Astrocyte of the hippocampus (primary cell): ENCODE data around the gene NFIB.

ENCODE experiments used
- DNase-seq: peaks from one replicate; pipeline ENCODE4 v3.0.0; 2011; ENCODE audit warnings: low read depth, low spot score

NFIB gene

GRCh38 chr9:14307989-14308852 lies 5.7 kb downstream of the NFIB start:
- DNase-seq: peak; percentile 81

GRCh38 chr9:14306672-14307660 lies 7.0 kb downstream of the NFIB start:
- peak; percentile 67 for DNase-seq

GRCh38 chr9:14306188-14306587 lies 7.8 kb downstream of the NFIB start:
- peak; percentile 18 for DNase-seq

GRCh38 chr9:14304259-14304658 lies 9.7 kb downstream of the NFIB start:
- peak; percentile 46 for DNase-seq

GRCh38 chr9:14303521-14303920 lies 10.4 kb downstream of the NFIB start:
- DNase-seq: peak; percentile 58

GRCh38 chr9:14303100-14303499 lies 10.8 kb downstream of the NFIB start:
- DNase-seq: peak; percentile 35

GRCh38 chr9:14302405-14302804 lies 11.5 kb downstream of the NFIB start:
- peak; percentile 41 for DNase-seq

GRCh38 chr9:14301583-14302021 lies 12.3 kb downstream of the NFIB start:
- DNase-seq: peak; percentile 19

GRCh38 chr9:14301006-14301405 lies 12.9 kb downstream of the NFIB start:
- DNase-seq: no peak

GRCh38 chr9:14300588-14300987 lies 13.4 kb downstream of the NFIB start:
- no peak for DNase-seq

- DNase-seq: no peak
These were observed 13.9 kb downstream of the NFIB start for GRCh38 chr9:14300040-14300439.

- DNase-seq: peak; percentile 14
These were observed 15.3 kb downstream of the NFIB start for GRCh38 chr9:14298601-14299022.

GRCh38 chr9:14296495-14297113 lies 17.3 kb downstream of the NFIB start:
- peak; percentile 28 for DNase-seq

- DNase-seq: no peak
These were observed 19.3 kb downstream of the NFIB start for GRCh38 chr9:14294659-14295058.

- DNase-seq: no peak
These were observed 20.1 kb downstream of the NFIB start for GRCh38 chr9:14293801-14294200.

- no peak for DNase-seq
These were observed 21.7 kb downstream of the NFIB start for GRCh38 chr9:14292181-14292739.

- DNase-seq: no peak
These were observed 24.0 kb downstream of the NFIB start for GRCh38 chr9:14289916-14290315.

- DNase-seq: no peak
These were observed 25.5 kb downstream of the NFIB start for GRCh38 chr9:14288433-14288832.

- DNase-seq: no peak
These were observed 27.8 kb downstream of the NFIB start for GRCh38 chr9:14286121-14286520.

GRCh38 chr9:14283276-14283675 lies 30.7 kb downstream of the NFIB start:
- DNase-seq: no peak

- no peak for DNase-seq
These were observed 32.1 kb downstream of the NFIB start for GRCh38 chr9:14281876-14282275.
